HG02759 (cell line): ENCODE results near the gene SRRM2.

ENCODE experiments used
- ATAC-seq: cut with Tn5 transposase; IDR thresholded peaks from one replicate; pipeline ENCODE4 v1.9.1; 2021; ENCODE audit warnings: mild to moderate bottlenecking, moderate library complexity; ENCODE audit not compliant: unreplicated experiment

The SRRM2 gene

DNA sequence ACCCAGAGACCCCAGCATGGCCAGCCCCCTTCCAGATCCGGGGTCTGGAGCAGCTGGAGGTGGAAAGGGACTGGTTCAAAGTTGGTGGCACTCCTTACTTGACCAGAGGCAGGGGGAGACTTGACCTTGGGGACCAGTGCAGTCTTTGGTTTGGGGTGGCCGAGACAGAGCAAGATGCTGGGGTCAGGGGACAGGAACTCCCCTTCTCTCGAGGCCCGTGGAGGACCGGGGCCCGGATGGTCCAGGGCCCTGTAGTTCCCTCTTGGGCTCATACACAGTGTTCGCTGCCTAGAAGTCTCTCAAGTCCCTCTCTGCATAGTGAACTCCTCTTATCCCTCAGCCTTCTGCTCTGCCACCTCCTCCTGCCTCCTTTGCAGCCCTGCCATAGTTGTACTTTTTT, 35.5 kb downstream of the SRRM2 start:
- no peak for ATAC-seq

DNA sequence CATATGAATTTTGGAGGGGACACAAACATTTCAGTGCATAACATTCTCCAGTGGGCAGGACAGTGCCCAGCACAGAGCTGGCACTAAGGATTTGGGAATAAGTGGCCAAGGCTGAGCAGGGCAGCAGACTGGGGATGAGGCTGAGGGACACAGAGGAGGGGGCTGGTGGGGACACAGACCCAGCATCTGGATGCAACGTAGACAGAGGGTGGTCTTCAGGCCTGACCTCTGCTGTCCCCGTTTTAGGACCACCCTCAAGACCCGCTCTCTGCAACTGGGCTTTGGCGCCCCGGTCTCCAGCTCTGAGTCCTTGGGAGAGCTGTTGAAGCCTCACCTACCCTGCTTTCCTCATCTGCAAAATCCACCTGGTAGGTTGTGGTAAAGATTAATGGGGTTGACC, 38.2 kb downstream of the SRRM2 start:
- ATAC-seq, result no peak

DNA sequence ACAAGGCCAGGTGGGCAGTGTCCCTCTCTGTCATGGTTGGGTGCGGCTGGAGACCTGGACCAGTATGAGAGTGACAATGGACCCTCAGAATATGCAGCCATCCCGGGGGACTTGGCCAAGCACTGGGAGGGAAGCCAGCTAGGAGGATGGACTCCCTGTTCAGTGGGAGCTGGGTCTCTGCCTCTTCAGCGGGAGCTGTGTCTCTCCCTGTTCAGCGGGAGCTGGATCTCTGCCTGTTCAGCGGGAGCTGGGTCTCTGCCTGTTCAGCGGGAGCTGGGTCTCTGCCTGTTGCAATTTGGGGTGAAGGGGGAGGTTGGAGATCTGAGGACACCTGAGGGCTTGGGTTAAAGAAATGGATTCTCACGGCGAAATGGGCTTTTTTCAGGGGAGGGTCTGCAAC, 38.7 kb downstream of the SRRM2 start:
- ATAC-seq, result no peak

DNA sequence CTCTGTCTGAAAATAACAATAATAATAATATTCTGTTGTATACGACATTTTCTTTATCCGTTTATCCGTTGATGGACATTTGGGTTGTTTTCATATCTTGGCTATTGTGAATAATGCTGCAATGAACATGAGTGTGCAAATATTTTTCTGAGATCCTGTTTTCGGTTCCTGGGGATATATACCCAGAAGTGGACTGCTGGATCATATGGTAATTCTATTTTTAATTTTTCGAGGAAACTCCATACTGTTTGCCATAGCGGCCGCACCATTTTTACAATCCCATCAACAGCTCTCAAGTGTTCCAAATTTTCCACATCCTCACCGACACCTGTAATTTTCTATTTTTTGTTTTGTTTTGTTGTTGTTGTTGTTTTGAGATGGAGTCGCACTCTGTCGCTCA, 40.5 kb downstream of the SRRM2 start:
- ATAC-seq, result no peak

DNA sequence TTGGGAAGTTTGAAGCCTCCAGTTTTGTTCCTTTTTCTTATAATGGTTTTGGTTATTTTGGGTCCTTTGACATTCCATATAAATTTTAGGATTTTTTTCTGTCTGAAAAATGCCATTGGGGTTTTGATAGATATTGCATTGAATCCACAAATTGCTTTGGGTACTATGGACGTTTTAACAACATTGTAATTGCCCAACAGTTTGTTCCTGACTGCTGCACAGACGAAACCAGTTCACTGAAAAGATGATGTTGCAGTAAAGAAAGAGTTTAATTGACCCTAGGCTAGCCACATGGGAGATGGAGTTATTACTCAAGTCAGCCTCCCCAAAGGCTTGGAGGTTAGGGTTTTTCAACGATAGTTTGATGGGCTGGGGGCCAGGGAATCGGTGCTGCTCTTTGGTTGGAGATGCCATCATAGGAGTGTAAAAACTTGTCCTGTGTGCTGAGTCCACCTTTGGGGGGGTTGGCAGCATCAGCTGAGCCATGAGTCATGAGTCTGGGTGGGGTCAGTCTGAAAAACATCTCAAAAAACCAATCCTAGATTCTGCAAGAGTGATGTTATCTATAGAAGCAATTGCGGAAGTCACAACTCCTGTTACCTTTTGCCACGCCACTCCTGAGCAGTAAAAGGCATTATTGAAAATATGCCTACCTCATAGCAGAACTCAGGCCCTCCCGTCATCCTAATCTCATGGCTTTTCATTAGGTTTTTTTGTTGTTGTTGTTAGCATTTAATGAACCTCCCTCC, 43.1 kb downstream of the SRRM2 start:
- ATAC-seq, result no peak

DNA sequence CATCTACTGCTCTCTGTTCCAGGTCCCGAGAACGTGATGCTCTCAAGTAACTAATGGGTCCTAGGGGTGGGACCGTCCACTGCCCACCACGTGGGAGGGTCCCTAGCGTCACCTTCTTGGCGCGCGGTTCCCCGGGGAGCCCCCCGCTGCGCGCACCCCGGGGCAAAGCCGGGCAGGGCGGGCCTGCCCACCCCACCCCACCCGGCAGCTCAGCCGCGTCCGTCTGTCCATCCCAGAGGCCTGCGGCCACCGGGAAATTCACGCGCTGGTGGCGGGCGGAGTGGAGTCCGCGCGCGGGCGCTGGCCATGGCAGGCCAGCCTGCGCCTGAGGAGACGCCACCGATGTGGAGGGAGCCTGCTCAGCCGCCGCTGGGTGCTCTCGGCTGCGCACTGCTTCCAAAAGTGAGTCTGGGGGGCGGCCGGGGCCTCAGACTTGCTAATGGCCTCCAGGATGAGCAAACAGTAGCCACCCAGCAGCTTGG, 46.3 kb downstream of the SRRM2 start:
- no peak for ATAC-seq

DNA sequence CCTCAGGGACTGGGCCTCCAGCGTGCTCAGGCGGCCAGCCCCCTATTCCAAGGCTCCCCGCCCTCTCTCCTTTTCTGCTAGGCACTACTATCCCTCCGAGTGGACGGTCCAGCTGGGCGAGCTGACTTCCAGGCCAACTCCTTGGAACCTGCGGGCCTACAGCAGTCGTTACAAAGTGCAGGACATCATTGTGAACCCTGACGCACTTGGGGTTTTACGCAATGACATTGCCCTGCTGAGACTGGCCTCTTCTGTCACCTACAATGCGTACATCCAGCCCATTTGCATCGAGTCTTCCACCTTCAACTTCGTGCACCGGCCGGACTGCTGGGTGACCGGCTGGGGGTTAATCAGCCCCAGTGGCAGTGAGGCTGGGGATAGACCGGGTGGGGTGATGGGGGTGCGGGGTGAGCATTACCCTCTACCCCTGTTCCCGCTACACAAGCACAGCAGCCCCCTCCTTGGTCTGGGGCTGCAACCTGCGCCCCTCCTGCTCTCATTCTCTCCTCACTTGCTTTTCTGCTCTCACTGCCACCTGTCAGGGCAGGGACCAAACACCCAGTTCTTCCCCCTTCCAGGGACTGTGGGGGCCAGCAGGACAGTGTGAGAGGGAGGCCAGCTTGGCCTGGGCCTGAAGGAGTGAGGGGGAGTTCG, 46.9 kb downstream of the SRRM2 start:
- ATAC-seq, result no peak

DNA sequence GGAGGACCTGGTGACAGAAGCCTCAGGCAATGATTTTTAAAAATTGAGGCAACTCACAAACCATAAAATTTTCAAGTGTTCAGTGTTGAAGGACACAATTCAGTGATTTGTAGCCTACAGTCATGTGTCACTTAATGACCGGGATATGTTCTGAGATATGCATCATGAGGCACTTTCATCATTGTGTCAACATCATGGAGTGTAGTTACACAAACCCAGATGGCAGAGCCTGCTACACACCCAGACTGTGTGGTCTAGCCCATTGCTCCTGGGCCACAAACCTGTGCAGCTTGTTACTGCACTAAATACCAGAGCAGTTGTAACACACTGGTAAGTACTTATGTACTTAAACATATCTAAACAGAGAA, 47.4 kb downstream of the SRRM2 start:
- no peak for ATAC-seq

DNA sequence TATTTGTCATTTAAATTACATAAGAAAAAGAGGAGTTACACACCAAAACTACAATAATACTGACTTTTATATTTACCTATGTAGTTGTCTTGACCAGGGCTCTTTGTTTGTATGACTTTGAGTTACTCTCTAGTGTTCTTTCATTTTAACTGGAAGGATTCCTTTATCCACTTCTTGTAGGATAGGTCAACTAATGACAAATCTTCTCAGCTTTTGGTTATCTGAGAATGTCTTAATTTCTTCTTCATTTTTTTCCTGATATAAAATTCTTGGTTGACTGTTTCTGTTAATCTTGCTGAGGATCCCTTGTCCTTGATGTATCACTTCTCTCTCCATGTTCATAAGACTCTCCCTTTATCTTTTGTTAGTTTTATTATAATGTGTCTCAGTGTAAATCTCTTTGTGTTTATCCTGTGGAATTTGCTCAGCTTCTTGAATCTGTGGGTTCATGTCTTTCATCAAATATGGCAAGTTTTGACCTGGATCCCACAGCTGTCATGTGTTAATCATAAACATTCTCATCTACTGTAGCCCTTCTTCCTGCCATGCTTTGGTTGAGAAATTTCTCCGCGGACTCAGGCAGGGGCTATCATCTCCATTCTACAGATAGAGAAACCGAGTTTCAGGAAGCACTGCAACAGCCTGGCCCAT, 51.2 kb downstream of the SRRM2 start:
- ATAC-seq, result no peak

DNA sequence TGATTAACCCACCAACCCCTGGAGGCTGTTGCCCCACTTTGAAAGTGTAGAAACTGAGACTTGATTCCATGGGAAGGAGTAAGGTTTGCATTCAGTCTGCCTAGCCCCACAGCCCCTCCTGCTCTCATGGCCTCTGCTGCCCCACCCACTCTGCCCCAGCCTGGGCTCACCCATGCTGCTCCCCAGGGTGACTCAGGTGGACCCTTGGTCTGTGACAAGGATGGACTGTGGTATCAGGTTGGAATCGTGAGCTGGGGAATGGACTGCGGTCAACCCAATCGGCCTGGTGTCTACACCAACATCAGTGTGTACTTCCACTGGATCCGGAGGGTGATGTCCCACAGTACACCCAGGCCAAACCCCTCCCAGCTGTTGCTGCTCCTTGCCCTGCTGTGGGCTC, 52.3 kb downstream of the SRRM2 start:
- no peak for ATAC-seq

DNA sequence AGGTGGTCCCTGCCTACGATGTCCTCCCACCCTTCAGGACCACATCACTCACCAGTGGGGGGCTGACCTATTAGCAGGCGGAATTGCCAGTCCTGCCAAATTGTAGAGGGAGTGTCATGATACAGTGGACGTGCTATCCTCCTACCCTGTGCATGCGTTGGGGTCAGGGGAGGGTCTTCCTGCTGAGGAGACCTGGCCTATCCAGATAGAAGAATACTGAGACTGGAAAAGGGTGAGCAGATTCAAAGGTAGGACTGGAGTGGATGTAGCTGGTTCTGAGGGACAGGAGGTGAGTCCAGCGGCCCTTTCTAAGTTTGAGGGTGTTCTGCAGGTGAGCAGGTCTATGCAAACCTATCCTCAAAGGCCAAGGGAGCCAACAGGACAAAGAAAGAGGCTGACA, 53.8 kb downstream of the SRRM2 start:
- no peak for ATAC-seq

DNA sequence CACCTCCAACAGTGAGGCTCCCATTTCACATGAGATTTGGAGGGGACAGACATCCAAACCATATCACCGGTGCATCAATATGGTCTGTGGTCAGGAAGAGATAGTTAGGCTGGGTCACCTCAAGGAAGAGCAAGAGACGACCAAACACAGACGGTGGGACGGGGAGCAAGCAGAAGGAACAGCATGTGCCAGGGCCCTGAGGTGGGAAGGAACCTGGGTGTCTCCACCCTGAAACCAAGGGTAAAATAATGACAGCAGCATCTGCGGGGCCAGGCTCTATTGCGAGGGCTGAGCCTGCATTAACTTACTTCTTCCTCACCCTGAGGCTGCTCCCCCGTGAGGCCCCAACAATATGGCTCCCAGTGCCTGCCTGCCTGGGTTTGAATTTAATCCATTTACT, 55.7 kb downstream of the SRRM2 start:
- ATAC-seq, result no peak

DNA sequence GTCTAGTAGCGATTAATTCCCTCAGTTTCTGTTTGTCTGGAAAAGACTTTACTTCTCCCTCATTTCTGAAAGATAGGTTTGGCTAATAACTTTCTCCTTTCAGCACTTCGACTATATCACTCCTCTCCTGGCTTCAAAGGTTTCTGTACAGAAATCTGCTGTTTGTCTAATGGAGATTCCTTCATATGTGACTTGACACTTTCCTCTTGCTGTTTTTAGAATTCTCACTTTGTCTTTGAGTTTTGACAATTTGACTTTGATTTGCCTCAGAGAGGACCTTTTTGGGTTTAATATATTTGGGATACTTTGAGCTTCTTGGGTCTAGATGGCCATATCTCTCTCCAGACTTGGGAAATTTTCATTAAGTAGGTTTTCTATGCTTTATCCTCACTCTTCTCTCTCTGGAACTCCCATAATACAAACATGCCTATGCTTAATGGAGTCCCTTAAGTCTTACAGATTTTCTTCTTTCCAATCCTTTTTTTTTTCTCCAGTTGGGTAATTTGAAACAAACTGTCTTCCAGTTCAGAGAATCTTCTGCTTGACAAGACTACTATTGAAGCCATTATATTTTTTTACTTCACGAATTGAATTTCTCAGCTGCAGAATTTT, 56.8 kb downstream of the SRRM2 start:
- no peak for ATAC-seq

DNA sequence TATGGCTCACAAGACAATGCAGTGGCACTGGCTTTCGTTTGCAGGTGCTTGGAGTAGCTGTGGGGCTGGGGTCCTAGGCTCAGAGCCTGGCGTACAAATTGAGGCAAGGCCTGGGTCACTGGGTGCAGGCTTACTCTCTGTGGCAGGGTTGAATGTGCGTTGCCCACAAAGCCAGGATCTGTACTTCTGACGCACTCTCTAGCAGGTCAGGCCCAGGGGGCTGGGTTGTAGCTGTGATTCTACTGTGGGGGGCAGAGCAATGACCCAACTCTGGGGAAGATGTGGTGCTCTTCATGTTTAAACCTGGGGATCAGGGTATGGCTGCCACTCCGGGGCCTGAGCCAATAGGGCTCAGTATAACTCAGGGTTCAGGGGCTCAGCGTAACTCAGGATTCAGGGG, 58.2 kb downstream of the SRRM2 start:
- ATAC-seq, result no peak

DNA sequence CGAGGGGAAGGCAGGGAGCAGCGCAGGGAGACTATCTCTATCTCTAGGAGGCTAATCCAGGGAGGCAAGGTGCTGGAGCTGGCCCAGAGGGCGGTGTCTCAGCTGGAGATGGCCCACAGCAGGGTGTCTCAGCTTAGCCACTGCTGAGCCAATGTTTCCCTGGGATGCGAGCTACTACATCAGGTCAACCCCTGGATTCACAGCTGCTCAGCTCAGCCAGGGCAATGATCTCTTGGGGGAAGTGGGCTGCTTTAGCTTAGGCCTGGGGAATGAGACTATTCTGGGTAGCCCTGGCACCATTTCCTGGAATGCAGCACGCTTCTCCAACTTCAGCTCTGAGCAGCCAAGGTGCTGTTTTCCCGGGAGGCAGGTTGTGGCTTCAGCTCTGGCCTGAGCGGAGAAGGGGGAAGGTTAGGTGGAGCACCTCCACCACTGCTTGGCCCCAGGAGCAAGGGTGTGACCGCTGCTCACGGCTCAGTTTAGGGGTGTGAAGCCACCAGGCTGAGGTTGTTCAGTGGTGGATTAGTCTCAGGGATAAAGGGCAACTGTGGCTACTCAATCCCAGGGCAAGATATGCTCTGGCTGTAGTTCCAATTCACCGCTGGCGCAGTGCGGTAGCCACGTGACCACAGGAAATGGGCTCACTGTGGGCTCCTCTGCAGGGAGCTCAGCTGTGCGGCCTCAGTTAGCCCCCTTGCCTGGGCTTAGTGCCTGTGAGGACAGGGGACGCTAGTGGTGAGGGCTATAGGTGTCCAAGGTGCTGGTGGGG, 59.4 kb downstream of the SRRM2 start:
- no peak for ATAC-seq

DNA sequence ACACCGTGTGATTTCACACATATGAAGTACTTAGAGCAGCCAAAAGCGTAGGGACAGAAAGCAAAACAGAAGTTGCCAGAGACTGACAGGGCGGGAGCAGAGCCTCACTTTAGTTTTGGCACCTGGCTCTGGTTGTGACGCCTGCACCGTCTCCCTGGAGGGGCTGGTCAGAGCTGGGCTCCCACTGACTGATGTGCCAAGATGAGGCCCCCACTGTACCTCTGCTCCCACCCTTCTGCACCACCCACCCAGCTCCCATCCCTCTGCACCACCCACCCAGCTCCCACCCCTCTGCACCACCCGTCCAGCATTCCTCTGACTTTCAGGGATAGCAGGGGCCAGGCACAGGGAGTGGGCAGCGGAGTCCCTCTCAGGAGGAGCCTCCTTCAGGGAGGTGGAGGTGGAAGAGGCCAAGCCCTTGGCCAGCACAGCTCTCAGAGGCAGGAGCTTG, 61.4 kb downstream of the SRRM2 start:
- no peak for ATAC-seq

DNA sequence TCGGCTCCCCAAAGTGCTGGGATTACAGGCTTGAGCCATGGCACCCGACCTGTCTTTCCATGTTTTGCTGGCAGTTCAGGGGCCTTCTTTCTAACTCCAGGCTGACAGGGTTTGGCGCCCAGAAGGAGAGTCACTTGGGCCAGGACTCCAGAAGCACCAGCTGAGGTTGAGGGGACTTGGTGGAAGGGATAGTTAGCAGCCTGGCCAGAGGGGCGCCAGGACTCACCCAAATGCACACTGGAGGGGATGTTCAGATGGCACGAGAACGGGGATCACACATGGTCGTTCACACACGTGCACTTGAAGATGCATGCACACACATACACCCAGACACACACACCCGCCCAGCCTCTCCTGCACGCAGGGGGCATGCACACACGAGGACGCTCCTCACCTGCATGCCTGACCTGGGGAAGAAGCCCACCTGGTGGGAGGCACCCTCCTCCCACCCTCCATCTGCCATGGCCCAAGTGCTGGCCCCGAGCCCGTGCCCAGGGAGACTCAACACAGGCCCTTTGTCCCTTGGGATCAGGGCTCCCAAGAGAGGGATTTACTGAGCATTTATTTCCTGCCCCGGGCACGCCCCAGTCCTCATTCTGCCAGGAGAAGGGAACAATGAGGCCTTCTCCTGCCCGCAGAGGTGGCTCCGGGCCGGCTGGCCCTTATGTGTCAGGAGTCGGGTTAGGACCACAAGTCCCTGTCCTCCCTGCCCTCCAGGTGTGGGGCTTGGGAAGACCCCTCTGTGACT, 62.3 kb downstream of the SRRM2 start:
- ATAC-seq, result no peak

DNA sequence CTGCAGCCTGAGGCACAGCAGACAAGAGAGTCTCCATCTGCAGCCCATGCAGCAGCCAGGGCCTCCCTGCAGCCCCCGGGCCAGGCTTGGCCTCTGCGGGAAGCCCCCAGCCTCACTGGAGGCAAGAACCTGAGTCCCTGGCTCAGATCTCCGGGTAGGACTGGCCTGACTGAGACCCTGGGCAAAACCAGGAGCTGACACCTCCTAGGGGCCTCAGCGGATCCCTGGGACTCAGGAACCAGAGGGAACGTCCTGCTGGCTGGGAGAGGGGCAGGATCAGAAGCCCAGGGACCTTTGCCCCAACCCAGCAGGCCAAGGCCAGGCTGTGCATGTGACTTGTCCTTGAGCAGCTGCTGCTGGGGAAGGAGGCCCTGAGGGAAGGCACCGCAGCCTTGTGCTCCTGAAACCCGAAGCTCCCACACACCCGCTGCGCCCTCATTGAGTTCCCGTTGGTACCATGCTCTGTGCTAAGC, 62.9 kb downstream of the SRRM2 start:
- ATAC-seq, result no peak

DNA sequence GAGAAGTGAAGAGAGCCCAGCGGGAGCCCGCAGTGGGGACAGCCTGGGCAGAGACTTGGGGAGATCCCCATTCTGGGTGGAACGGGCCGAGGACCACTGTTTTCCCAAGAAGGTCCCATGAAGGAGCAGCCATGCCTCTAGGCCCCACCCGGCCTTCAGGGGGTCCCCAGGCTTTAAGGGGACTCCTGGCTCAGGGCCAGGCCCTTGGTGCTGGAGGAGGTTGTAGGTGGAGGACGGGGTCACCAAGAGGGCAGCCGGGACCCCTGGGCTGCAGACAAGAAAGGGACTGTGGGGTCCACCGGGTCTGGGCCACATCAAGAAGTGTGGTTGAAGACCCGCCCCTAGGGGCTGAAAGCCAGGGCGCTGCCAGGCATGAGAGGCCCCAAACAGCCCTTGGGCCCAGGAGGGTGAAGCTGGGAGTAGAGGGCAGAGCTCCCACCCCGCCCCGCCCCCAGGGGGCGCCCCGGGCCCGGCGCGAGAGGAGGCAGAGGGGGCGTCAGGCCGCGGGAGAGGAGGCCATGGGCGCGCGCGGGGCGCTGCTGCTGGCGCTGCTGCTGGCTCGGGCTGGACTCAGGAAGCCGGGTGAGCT, 64.4 kb downstream of the SRRM2 start, which contains the start of gene PRSS21:
TSS of gene PRSS21 (plus strand) at position 487 of the 589 bp plus-strand sequence. CDS start at position 519, 32 bp downstream.
- no peak for ATAC-seq
